Measurements from ENCODE around the gene COASY.
"Not testable (repeated sequence)": the region's sequence is repeated elsewhere in the genome, so short reads cannot be mapped to it uniquely, and the experiment has no call there.

Gene COASY

DNA sequence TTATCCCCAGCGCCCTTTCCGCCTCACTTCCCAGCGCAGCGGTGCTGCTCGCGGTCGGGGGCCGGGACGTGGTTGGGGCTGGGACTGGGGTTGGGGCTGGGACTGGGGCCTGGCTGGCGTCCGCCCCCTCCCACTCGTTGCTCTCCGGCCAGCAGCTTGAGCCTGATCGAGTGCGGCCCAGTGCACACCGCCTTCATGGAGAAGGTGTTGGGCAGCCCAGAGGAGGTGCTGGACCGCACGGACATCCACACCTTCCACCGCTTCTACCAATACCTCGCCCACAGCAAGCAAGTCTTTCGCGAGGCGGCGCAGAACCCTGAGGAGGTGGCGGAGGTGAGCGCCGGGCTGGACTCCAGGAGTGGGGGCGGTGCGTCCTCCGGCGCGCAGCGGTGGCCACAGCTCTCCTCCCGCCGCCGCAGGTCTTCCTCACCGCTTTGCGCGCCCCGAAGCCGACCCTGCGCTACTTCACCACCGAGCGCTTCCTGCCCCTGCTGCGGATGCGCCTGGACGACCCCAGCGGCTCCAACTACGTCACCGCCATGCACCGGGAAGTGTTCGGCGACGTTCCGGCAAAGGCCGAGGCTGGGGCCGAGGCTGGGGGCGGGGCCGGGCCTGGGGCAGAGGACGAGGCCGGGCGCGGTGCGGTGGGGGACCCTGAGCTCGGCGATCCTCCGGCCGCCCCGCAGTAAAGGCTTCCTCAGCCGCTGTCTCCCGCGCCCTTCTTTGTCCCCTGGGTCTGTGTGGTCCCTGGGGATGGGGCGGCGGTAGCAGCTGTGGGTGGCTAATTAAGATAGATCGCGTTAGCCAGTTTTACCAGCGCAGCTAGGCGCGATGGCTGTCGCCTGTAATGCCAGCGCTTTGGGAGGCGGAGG, 7.5 kb upstream of the COASY start:
- DNase-seq (ENCODE audit: low read depth): peak; percentile 76
- no peak for TF ChIP-seq CTCF (IDR thresholded peaks at IDR 0.05; ENCODE audit: low read length, missing control alignments)
- peak overlapping the region; percentile 81 for H3K4me3 ChIP-seq (replicated peaks; ENCODE audit: low read depth, low read length)

- TF ChIP-seq CTCF (IDR thresholded peaks at IDR 0.05; ENCODE audit: low read length, missing control alignments): no peak
Observed at GRCh38 chr17:42555122-42555622, 6.8 kb upstream of the COASY start.

DNA sequence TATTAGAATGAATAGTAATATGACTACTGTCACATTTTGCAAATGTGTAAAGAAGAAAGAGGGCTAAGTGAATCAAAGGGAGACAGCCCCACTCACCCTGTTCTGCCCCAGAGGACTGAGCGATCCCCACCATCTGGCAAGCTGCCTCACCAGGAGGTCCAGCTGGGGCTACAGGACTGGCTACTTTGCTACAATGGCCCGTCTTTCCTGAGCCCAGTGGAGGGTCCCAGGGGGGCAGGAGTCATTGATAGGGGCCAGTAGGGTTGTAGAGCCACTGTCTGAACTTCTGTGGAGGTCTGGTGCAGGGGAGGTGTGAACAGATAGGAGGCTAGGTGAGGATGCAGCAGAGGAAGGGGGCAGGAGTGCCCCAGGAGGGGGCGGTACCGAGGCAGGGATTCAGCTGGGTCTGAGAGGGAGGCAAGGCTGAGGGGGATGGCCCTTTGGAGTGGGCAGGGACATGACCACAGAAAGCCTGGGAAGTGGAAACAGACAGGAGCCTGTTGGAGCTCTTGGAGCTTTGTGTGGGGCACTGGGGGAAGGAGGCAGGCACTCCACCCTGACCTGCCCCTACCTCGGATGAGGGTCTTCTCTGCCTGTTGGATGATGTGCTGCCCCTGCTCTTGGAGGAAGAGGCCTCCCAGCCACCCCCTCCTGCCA, 5.9 kb upstream of the COASY start:
- not testable (repeated sequence) for H3K4me3 ChIP-seq (replicated peaks; ENCODE audit: low read depth, low read length)
- TF ChIP-seq CTCF (IDR thresholded peaks at IDR 0.05; ENCODE audit: low read length, missing control alignments): peak; percentile 4

More at GRCh38 chr17:42555122-42555622, 6.8 kb upstream of the COASY start:
- peak overlapping the region; percentile 81 for H3K4me3 ChIP-seq (replicated peaks; ENCODE audit: low read depth, low read length)
- no peak for DNase-seq (ENCODE audit: low read depth)

GRCh38 chr17:42559075-42559474, 2.9 kb upstream of the COASY start:
- H3K4me3 ChIP-seq (replicated peaks; ENCODE audit: low read depth, low read length): no peak overlapping the region
- no peak for TF ChIP-seq CTCF (IDR thresholded peaks at IDR 0.05; ENCODE audit: low read length, missing control alignments)
- DNase-seq (ENCODE audit: low read depth): no peak

More for the DNA sequence above, 5.9 kb upstream of the COASY start:
- DNase-seq (ENCODE audit: low read depth): not testable (repeated sequence)

DNA sequence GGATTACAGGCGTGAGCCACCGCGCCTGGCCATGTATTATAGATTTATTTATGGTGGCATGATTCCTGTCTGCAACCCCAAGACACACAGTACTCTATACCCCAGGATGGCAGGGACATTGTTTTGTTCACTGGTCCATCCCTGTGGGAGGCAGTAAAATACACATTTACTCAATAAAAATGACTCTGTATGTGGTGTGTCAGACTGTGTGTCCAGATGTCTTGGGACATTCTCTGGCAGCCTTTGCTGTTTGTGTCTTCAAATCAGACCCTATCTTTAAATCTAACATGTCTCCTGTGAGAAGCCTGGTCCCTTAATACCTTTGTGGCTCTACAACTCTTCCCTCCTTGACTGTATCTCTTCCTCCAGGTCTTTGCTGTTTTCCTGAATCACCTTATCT, 1.7 kb upstream of the COASY start:
- DNase-seq (ENCODE audit: low read depth): no peak
- no peak overlapping the region for H3K4me3 ChIP-seq (replicated peaks; ENCODE audit: low read depth, low read length)
- TF ChIP-seq CTCF (IDR thresholded peaks at IDR 0.05; ENCODE audit: low read length, missing control alignments): no peak

DNA sequence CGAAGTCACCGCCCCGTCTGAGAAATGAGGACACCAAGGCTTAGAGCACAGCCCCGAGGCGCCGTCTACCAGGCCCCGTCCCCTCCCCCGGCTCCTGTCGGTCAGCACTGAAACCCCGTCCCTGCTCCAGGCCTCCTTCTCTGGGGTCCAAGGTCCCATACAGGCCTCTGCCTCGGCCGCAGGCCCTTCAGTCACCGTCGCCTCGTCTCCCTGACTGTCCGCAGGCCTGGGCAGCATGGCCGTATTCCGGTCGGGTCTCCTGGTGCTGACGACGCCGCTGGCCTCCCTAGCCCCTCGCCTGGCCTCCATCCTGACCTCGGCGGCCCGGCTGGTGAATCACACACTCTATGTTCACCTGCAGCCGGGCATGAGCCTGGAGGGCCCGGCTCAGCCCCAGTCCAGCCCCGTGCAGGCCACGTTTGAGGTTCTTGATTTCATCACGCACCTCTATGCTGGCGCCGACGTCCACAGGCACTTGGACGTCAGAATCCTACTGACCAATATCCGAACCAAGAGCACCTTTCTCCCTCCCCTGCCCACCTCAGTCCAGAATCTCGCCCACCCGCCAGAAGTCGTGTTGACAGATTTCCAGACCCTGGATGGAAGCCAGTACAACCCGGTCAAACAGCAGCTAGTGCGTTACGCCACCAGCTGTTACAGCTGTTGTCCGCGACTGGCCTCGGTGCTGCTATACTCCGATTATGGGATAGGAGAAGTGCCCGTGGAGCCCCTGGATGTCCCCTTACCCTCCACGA, 617 bp downstream of the COASY start:
- DNase-seq (ENCODE audit: low read depth): peak; percentile 40
- TF ChIP-seq CTCF (IDR thresholded peaks at IDR 0.05; ENCODE audit: low read length, missing control alignments): no peak

More for the DNA sequence above, 617 bp downstream of the COASY start:
- H3K4me3 ChIP-seq (replicated peaks; ENCODE audit: low read depth, low read length): peak overlapping the region; percentile 78

Data from fibroblast of pulmonary artery (primary cell).